Prostate gland (tissue), 2 donors: Measurements from ENCODE around the gene PTDSS2.
A peak's percentile ranks its signal among the peaks of the same experiment; 100 is the strongest.

Experiments used
- CTCF ChIP-seq, 4 experiments: fragments of 200-600 bp in 2 of 4; fragments of 450-650 bp in 2 of 4; sonication (generic) in 2 of 4; IDR thresholded peaks; 1 replicate in 3 of 4; 2 replicates in 1 of 4; pipeline ENCODE4 v1.5.1; 2016 to 2019; ENCODE audit warnings: antibody characterized with exemption in 4 of 4, mild to moderate bottlenecking in 2 of 4, moderate library complexity in 2 of 4
- POLR2A ChIP-seq: fragments of 450-650 bp; IDR thresholded peaks from one replicate; pipeline ENCODE4 v1.6.1; 2016; ENCODE audit warnings: antibody characterized with exemption, mild to moderate bottlenecking
- POLR2AphosphoS5 ChIP-seq: sonication (generic); formaldehyde crosslinking; IDR thresholded peaks from one replicate; pipeline ENCODE4 v1.6.1; 2017; ENCODE audit warnings: antibody characterized with exemption

GRCh38 chr11:506995-507726, 57.1 kb downstream of the PTDSS2 start, which contains the start of gene RNH1:
- TF ChIP-seq CTCF (IDR thresholded peaks at IDR 0.05) (peak in 2 of 4 experiments; percentile 2 to 18), POLR2A (peak; percentile 61), POLR2AphosphoS5 (no peak)
